ENCODE data around the gene ORAI2. TPM values are rescaled to one million over a fixed set of nuclear protein-coding genes. Genes with fewer than 3 reads are reported as not detected.
A peak's percentile ranks its signal among the peaks of the same experiment; 100 is the strongest.

ORAI2 gene
- total and polyA plus RNA-seq, 2 of the 13 experiments (the other 11 are each of a cell fraction or from before 2014, with no cell fraction given): 3.0 to 6.0 TPM

GRCh38 chr7:102396710-102397019 is 36.7 kb upstream of the ORAI2 start (continued):
- TF ChIP-seq FOXP1 (IDR thresholded peaks at IDR 0.05) (no peak), FOXP1 (CRISPR knock-in tag; IDR thresholded peaks at IDR 0.05) (no peak), RBM39 (IDR thresholded peaks at IDR 0.05; ENCODE audit: low read depth, low read length, poor library complexity, severe bottlenecking) (no peak), ZBTB3 (CRISPR knock-in tag; IDR thresholded peaks at IDR 0.05; ENCODE audit: borderline replicate concordance, low read depth) (no peak), ARNTL (CRISPR knock-in tag; IDR thresholded peaks at IDR 0.05) (0 out of 2 replicates have a peak, but pooled peaks have one; percentile 14), ZMAT5 (CRISPR knock-in tag; IDR thresholded peaks at IDR 0.05; ENCODE audit: borderline replicate concordance, low read depth) (0 out of 2 replicates have a peak, but pooled peaks have one; percentile 2), KLF9 (CRISPR knock-in tag; IDR thresholded peaks at IDR 0.05; ENCODE audit: low read depth) (0 out of 2 replicates have a peak, but pooled peaks have one; percentile 11), SAFB2 (CRISPR knock-in tag; IDR thresholded peaks at IDR 0.05; ENCODE audit: borderline replicate concordance, low read depth) (0 out of 2 replicates have a peak, but pooled peaks have one; percentile 3), IKZF1 (IDR thresholded peaks at IDR 0.05) (no peak)

GRCh38 chr7:102398543-102398942 is 34.8 kb upstream of the ORAI2 start:
- BruUV-seq (replicated peaks): no TSS peak
- intact Hi-C loops (cut with micrococcal nuclease; ENCODE audit: unreplicated experiment): no loop called here
- H3K4me3 ChIP-seq (replicated peaks in 1 of 3; ENCODE audit: insufficient read depth in 1 of 3, low read depth in 2 of 3, low read length in 3 of 3): no peak overlapping the region
- ATAC-seq: no peak
- in situ Hi-C loops (cut with HindIII; ENCODE audit: extremely low pct_ligation_motif_present, low pct_unique_long_range_greater_than_20kb): no loop called here
- H3K27me3 ChIP-seq (ENCODE audit: control insufficient read depth in 1 of 2, insufficient read depth in 2 of 2, low read length in 2 of 2): no peaks in the 10 kb centered on the region
- H3K36me3 ChIP-seq (replicated peaks in 1 of 2; ENCODE audit: control insufficient read depth in 1 of 2, insufficient read depth in 2 of 2, low read length in 2 of 2): peaks cover 5 to 36% of the 10 kb centered on the region in 2 experiments; a peak in 4 of 5 replicates
- peaks cover 9% of the 10 kb centered on the region for H3K79me2 ChIP-seq (ENCODE audit: insufficient read depth, low read length)
- TF ChIP-seq MZF1 (CRISPR knock-in tag; IDR thresholded peaks at IDR 0.05; ENCODE audit: borderline replicate concordance): no peak
- TF ChIP-seq CEBPB (IDR thresholded peaks at IDR 0.05; ENCODE audit: borderline replicate concordance, low read depth, low read length): peak; percentile 77
- no peak for DNase-seq (ENCODE audit: low spot score)
- peaks cover 21% of the 10 kb centered on the region for H3K4me1 ChIP-seq (ENCODE audit: insufficient read depth, low read length)
- FAIRE-seq: no peak
- no peaks in the 10 kb centered on the region for H4K20me1 ChIP-seq (ENCODE audit: insufficient read depth, low read length)
- ChIA-PET CTCF (ENCODE audit: low intra/inter-chr PET ratio, low total read pairs) (no interaction called here), POLR2A (no interaction called here)
- H3K4me2 ChIP-seq (ENCODE audit: low read depth, low read length): no peak overlapping the region
- 98% methylated on average over 8 of the region's 8 CpGs for WGBS (ENCODE audit: low lambda C conversion rate)
- H3K9ac ChIP-seq (ENCODE audit: insufficient read depth, low read depth, low read length): no peak overlapping the region
- H3K9me3 ChIP-seq (ENCODE audit: low read length): no peaks in the 10 kb centered on the region
- no peak overlapping the region for H2AFZ ChIP-seq (ENCODE audit: low read length)
- H3K27ac ChIP-seq (ENCODE audit: extremely low read length, insufficient read depth, low read length): no peak overlapping the region

Measured in HepG2 (cell line).